ENCODE results near the gene MFF.

Gene MFF

GRCh38 chr2:227324995-227325838, at the start of gene MFF:
MFF (plus strand) TSS chr2:227325251; CDS start chr2:227330666, 5,415 bp downstream.
- FAIRE-seq = peak; percentile 90
- peak; percentile 89 for DNase-seq (ENCODE audit: insufficient read length, low spot score)

GRCh38 chr2:227280895-227281294, 44.2 kb upstream of the MFF start:
- FAIRE-seq = no peak

GRCh38 chr2:227285741-227286236, 39.3 kb upstream of the MFF start:
- no peak for DNase-seq (ENCODE audit: insufficient read length, low spot score)
- FAIRE-seq = no peak

More at GRCh38 chr2:227280895-227281294, 44.2 kb upstream of the MFF start:
- DNase-seq (ENCODE audit: insufficient read length, low spot score) = no peak

GRCh38 chr2:227287771-227288170, 37.3 kb upstream of the MFF start:
- FAIRE-seq (no peak), DNase-seq (ENCODE audit: insufficient read length, low spot score) (no peak)

- no peak for FAIRE-seq
- DNase-seq (ENCODE audit: insufficient read length, low spot score) = no peak
These were observed 32.7 kb upstream of the MFF start for GRCh38 chr2:227292314-227292713.

GRCh38 chr2:227293531-227293930, 31.5 kb upstream of the MFF start:
- FAIRE-seq (no peak), DNase-seq (ENCODE audit: insufficient read length, low spot score) (no peak)

GRCh38 chr2:227295806-227296205, 29.2 kb upstream of the MFF start:
- FAIRE-seq (no peak), DNase-seq (ENCODE audit: insufficient read length, low spot score) (no peak)

- no peak for DNase-seq (ENCODE audit: insufficient read length, low spot score)
- FAIRE-seq = no peak
These were observed 28.2 kb upstream of the MFF start for GRCh38 chr2:227296671-227297405.

GRCh38 chr2:227301523-227301922, 23.5 kb upstream of the MFF start:
- DNase-seq (ENCODE audit: insufficient read length, low spot score) (no peak), FAIRE-seq (no peak)

GRCh38 chr2:227308784-227309183, 16.3 kb upstream of the MFF start:
- FAIRE-seq (no peak), DNase-seq (ENCODE audit: insufficient read length, low spot score) (no peak)

- DNase-seq (ENCODE audit: insufficient read length, low spot score) (no peak), FAIRE-seq (no peak)
These were observed 14.3 kb upstream of the MFF start for GRCh38 chr2:227310756-227311110.

GRCh38 chr2:227311861-227312506, 13.1 kb upstream of the MFF start:
- DNase-seq (ENCODE audit: insufficient read length, low spot score) (no peak), FAIRE-seq (no peak)

- FAIRE-seq (no peak), DNase-seq (ENCODE audit: insufficient read length, low spot score) (no peak)
These were observed 12.5 kb upstream of the MFF start for GRCh38 chr2:227312579-227312978.

- FAIRE-seq = no peak
These were observed 11.7 kb upstream of the MFF start for GRCh38 chr2:227313310-227313709.

GRCh38 chr2:227317834-227318233, 7.2 kb upstream of the MFF start:
- DNase-seq (ENCODE audit: insufficient read length, low spot score) = no peak
- FAIRE-seq = no peak

More at GRCh38 chr2:227313310-227313709, 11.7 kb upstream of the MFF start:
- DNase-seq (ENCODE audit: insufficient read length, low spot score) = no peak

- DNase-seq (ENCODE audit: insufficient read length, low spot score) = no peak
- FAIRE-seq = no peak
These were observed 4.6 kb upstream of the MFF start for GRCh38 chr2:227320305-227321094.

GRCh38 chr2:227322530-227323205, 2.4 kb upstream of the MFF start:
- FAIRE-seq = no peak
- DNase-seq (ENCODE audit: insufficient read length, low spot score) = no peak

GRCh38 chr2:227323818-227324217, 1.2 kb upstream of the MFF start:
- FAIRE-seq (no peak), DNase-seq (ENCODE audit: insufficient read length, low spot score) (no peak)

GRCh38 chr2:227324642-227324994, 433 bp upstream of the MFF start:
- no peak for FAIRE-seq
- DNase-seq (ENCODE audit: insufficient read length, low spot score) = peak; percentile 18

GRCh38 chr2:227325839-227326195, 766 bp downstream of the MFF start:
- FAIRE-seq (no peak), DNase-seq (ENCODE audit: insufficient read length, low spot score) (peak; percentile 38)

Measured in HTR-8/SVneo (cell line).